ENCODE data around the gene PRSS2. TPM values are rescaled to one million over a fixed set of nuclear protein-coding genes. Genes with fewer than 3 reads are reported as not detected.

The PRSS2 gene
- total RNA-seq, 2 donors from 2014 or later = not detected

GRCh38 chr7:142808802-142809583 lies 38.2 kb downstream of the PRSS2 start:
- no peak overlapping the region for H3K4me3 ChIP-seq
- 61% methylated on average over 6 of the region's 6 CpGs for WGBS
- TF ChIP-seq POLR2A (IDR thresholded peaks at IDR 0.05) = no peak
- no peak for TF ChIP-seq CTCF (IDR thresholded peaks at IDR 0.05)
- no peak for TF ChIP-seq POLR2AphosphoS5 (IDR thresholded peaks at IDR 0.05)
- no peaks in the 10 kb centered on the region for H3K27me3 ChIP-seq (replicated peaks; ENCODE audit: insufficient read depth)
- no peak overlapping the region for H3K27ac ChIP-seq
- intact Hi-C loops (cut with DNase I) = no loop called here
- H3K36me3 ChIP-seq = no peaks in the 10 kb centered on the region
- H3K4me1 ChIP-seq (replicated peaks) = no peaks in the 10 kb centered on the region
- no peaks in the 10 kb centered on the region for H3K9me3 ChIP-seq
- DNase-seq (ENCODE audit: low spot score) = no peak

- H3K27ac ChIP-seq = no peak overlapping the region
- no peaks in the 10 kb centered on the region for H3K4me1 ChIP-seq (replicated peaks)
- no peaks in the 10 kb centered on the region for H3K27me3 ChIP-seq (replicated peaks; ENCODE audit: insufficient read depth)
- TF ChIP-seq CTCF (IDR thresholded peaks at IDR 0.05) (no peak), POLR2AphosphoS5 (IDR thresholded peaks at IDR 0.05) (no peak), POLR2A (IDR thresholded peaks at IDR 0.05) (no peak)
- H3K36me3 ChIP-seq = no peaks in the 10 kb centered on the region
- 100% methylated on average over 2 of the region's 2 CpGs for WGBS
- intact Hi-C loops (cut with DNase I) = no loop called here
- H3K4me3 ChIP-seq = no peak overlapping the region
- no peak for DNase-seq (ENCODE audit: low spot score)
- no peaks in the 10 kb centered on the region for H3K9me3 ChIP-seq
Observed at GRCh38 chr7:142809671-142810070, 38.9 kb downstream of the PRSS2 start.

GRCh38 chr7:142811154-142811737 lies 40.5 kb downstream of the PRSS2 start:
- no peaks in the 10 kb centered on the region for H3K27me3 ChIP-seq (replicated peaks; ENCODE audit: insufficient read depth)
- H3K27ac ChIP-seq = no peak overlapping the region
- H3K36me3 ChIP-seq = no peaks in the 10 kb centered on the region
- no peak for DNase-seq (ENCODE audit: low spot score)
- TF ChIP-seq POLR2A (IDR thresholded peaks at IDR 0.05) (no peak), CTCF (IDR thresholded peaks at IDR 0.05) (peak in 3 of 4 experiments; percentile 44 to 55 (median 53))
- H3K4me3 ChIP-seq = no peak overlapping the region
- no peaks in the 10 kb centered on the region for H3K4me1 ChIP-seq (replicated peaks)
- WGBS = 34% methylated on average over 6 of the region's 6 CpGs
- H3K9me3 ChIP-seq = no peaks in the 10 kb centered on the region
- intact Hi-C loops (cut with DNase I) = no loop called here

- TF ChIP-seq CTCF (IDR thresholded peaks at IDR 0.05) (no peak), POLR2AphosphoS5 (IDR thresholded peaks at IDR 0.05) (no peak), POLR2A (IDR thresholded peaks at IDR 0.05) (no peak)
- H3K4me1 ChIP-seq (replicated peaks) = no peaks in the 10 kb centered on the region
- H3K4me3 ChIP-seq = no peak overlapping the region
- DNase-seq (ENCODE audit: low spot score) = no peak
- H3K36me3 ChIP-seq = no peaks in the 10 kb centered on the region
- intact Hi-C loops (cut with DNase I) = no loop called here
- no peaks in the 10 kb centered on the region for H3K9me3 ChIP-seq
- 70% methylated on average over 7 of the region's 7 CpGs for WGBS
- no peaks in the 10 kb centered on the region for H3K27me3 ChIP-seq (replicated peaks; ENCODE audit: insufficient read depth)
- no peak overlapping the region for H3K27ac ChIP-seq
Observed at GRCh38 chr7:142812437-142813215, 41.9 kb downstream of the PRSS2 start.
